ENCODE measurements around the gene ACOX1.
A peak's percentile ranks its signal among the peaks of the same experiment; 100 is the strongest.

ACOX1 gene

GRCh38 chr17:75978938-75979704 lies at the start of gene ACOX1, which contains the start of gene TEN1:
Gene ACOX1 (minus strand): TSS chr17:75979166. CDS start chr17:75979073, 93 bp downstream.
Gene TEN1 (plus strand): TSS chr17:75979240. CDS start chr17:75986193, 6,953 bp downstream.
- DNase-seq, result peak; percentile 96 to 97

- DNase-seq, result no peak
Observed at GRCh38 chr17:76027159-76027839, 48.3 kb upstream of the ACOX1 start, which contains the start of gene EVPL. Gene EVPL (minus strand): TSS chr17:76027306. CDS start chr17:76027198, 108 bp downstream.

- DNase-seq, result no peak
Observed at GRCh38 chr17:76026714-76027158, 47.8 kb upstream of the ACOX1 start.

- DNase-seq, result no peak
Observed at GRCh38 chr17:76025294-76025693, 46.3 kb upstream of the ACOX1 start.

- DNase-seq, result no peak
Observed at GRCh38 chr17:76024353-76024752, 45.4 kb upstream of the ACOX1 start.

GRCh38 chr17:76023900-76024237 lies 44.9 kb upstream of the ACOX1 start:
- DNase-seq, result no peak

- DNase-seq, result no peak
Observed at GRCh38 chr17:76022973-76023899, 44.3 kb upstream of the ACOX1 start.

GRCh38 chr17:76022285-76022684 lies 43.3 kb upstream of the ACOX1 start:
- DNase-seq, result no peak

GRCh38 chr17:76019833-76020467 lies 41.0 kb upstream of the ACOX1 start:
- no peak for DNase-seq

GRCh38 chr17:76018801-76019200 lies 39.8 kb upstream of the ACOX1 start:
- no peak for DNase-seq

GRCh38 chr17:76018340-76018680 lies 39.3 kb upstream of the ACOX1 start:
- no peak for DNase-seq

GRCh38 chr17:76017481-76018339 lies 38.7 kb upstream of the ACOX1 start:
- no peak for DNase-seq

GRCh38 chr17:76014925-76015261 lies 35.9 kb upstream of the ACOX1 start:
- no peak for DNase-seq

- DNase-seq, result peak; percentile 53 to 86
Observed at GRCh38 chr17:76014100-76014924, 35.3 kb upstream of the ACOX1 start.

GRCh38 chr17:76013377-76013932 lies 34.5 kb upstream of the ACOX1 start:
- DNase-seq, result no peak

GRCh38 chr17:76011951-76012350 lies 33.0 kb upstream of the ACOX1 start:
- DNase-seq, result no peak

GRCh38 chr17:76009969-76010661 lies 31.1 kb upstream of the ACOX1 start:
- DNase-seq, result no peak

- no peak for DNase-seq
Observed at GRCh38 chr17:76009447-76009846, 30.5 kb upstream of the ACOX1 start.

- no peak for DNase-seq
Observed at GRCh38 chr17:76008630-76009425, 29.9 kb upstream of the ACOX1 start.
